HG03378 (cell line): Measurements from ENCODE around the gene GULP1.

ENCODE experiments used
- ATAC-seq: cut with Tn5 transposase; IDR thresholded peaks from one replicate; pipeline ENCODE4 v1.9.1; 2021; ENCODE audit warnings: mild to moderate bottlenecking, moderate library complexity; ENCODE audit not compliant: unreplicated experiment

Gene GULP1

DNA sequence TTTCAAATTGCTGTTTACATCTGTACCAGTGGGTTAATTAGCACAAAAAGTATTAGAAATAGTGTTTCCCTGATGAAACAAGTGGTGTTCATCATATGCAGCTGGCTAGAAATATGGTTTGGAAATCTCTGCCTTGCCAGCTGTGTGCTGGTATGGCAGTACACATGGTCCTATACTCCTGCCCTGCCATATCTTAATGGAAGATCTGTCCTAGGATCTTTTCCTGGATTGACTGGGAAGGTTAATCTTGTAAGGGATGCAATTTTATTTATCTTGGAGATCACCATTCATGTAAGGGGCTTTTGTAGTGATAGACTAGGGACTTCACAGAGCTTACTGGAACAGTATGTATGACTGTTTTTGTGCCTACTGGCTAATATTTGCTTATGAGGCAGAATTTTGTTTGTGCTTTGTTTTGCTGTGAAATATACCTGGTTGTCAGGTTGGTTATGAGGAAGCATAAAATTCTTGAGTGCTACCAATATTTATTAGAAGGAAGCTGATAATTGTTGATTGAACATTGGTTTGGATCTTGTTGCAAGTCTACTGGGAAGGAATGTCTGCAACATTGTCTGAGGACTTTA lies 73.5 kb downstream of the GULP1 start:
- ATAC-seq: no peak

DNA sequence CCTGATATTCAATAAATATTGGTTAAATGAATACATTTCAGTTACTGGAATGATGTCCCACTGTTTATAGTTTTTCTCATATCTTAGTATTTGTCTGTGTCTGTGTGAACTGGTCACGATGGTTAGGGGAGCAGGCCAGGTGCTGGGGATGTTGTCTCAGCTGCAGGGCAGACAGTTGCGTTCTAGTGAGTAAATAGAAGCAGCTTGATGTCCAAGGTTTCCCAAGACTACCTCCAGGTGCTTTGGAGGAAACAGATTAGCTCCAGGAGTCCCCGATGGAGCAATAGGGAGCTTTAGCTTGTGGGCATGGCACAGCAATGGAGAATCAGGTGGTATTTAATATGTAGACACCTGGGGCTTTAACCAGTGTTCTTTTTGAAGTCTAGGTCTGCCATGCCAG lies 75.5 kb downstream of the GULP1 start:
- ATAC-seq: no peak

DNA sequence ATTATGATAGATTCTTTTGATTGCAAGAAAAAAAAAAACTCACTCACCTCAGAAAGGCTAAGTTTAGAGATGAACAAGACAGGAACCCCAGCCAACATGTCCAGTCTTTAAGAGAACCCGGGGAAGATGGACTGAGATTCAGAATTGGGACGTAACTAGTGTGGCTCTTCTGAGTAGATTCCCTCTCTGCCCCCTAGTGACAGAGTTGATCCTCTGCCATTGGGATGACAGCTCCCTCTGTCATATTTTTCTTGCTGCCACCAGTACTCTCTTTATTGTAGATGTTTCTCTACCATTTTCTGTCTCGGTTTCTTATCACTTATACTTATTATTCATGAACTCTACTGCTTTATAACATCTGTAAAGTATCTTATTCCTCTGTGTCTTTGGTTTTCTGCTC lies 77.7 kb downstream of the GULP1 start:
- peak; percentile 82 for ATAC-seq

DNA sequence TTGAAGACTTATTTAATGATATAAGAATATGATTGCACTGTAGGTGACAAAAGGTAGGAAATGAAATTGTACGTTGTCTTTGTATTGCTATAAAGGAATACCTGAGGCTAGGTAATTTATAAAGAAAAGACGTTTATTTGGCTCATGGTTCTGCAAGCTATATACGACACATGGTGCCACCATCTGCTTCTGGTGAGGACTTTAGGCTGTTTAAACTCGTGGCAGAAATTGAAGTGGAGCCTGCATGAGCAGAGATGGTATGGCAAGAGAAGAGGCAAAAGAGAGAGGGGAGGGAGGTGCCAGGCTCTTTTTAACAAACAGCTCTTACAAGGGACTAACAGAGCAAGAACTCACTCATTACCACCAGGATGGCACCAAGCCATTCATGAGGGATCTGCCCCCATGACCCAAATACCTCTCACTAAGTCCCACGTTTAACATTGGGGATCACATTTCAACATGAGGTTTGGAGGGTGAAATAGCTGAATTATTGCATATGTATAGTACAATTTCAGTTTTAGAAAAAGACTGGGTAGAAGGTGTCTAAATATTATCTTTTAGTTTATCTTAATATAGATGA lies 86.8 kb downstream of the GULP1 start:
- no peak for ATAC-seq

DNA sequence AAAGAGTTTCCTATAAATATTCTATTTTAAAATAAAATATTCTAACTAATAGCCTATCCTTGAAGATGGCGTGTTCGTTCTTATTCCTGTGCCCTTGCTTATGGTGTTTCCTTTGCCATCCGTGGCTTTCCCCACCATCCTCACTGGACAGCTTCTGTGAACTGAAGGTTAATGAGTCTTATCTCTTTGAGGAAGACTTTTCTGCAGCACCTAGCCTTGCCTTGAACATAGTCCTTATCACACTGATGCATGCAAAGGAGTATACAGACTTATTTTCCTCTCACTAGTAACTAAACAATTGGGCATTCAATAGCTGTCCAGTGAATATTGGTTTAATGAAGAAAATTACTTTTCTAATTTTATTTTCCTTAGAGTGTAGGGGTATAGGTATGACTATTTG lies 88.1 kb downstream of the GULP1 start:
- no peak for ATAC-seq

DNA sequence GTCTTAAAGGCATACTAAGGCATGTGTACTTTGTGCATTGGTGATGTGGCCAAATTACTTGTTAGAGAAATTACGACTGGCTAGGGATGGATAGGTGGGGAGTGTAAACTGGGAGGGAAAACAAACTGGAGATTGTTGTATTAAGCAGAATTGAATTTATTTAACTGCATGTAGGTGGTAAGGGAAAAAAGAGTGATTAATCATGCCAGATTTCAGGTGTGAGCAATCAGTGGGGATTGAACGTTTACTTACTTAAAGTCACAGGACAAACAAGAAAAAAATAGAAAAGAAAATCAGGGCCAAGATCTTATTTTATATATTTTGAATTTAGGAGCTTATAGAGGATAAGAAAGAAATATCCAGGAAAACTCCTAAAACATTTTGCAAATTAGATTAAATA lies 88.6 kb downstream of the GULP1 start:
- no peak for ATAC-seq

DNA sequence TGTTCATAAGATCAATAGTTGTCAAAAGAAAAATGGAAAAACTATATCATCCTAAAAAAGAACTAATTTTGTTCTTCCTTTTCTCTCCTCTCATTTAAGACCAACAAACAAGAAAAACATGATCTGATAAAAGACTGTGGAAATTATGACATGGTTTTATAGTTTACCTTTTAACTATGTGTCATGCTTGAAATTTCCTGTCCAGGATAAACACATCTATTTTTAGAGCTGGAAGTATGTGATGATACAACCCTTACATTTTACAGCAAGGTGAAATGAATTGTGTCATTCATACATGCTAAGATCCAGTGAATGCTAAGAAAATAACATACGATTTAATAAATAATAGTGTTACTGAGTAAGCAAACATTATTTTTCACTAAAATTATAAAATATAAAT lies 89.9 kb downstream of the GULP1 start:
- ATAC-seq: no peak

DNA sequence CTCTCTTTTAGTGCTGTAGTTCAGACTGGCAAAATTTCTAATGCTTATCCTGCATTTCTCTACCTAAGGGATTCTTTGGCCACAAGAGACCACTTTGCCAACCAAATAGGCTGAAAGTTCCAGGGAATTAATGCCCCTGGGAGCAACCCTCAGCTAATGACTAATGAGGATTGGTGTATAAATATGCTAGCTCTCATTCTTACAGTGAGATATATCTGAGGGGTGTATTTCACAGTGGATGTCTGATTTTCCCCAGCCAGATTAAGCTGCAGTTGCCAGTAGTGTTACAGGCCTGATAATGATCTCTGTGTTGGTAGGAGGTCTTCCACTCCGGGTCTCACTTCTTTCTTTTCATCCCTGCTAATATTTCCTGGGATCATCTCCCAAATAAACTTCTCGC lies 90.4 kb downstream of the GULP1 start:
- no peak for ATAC-seq

DNA sequence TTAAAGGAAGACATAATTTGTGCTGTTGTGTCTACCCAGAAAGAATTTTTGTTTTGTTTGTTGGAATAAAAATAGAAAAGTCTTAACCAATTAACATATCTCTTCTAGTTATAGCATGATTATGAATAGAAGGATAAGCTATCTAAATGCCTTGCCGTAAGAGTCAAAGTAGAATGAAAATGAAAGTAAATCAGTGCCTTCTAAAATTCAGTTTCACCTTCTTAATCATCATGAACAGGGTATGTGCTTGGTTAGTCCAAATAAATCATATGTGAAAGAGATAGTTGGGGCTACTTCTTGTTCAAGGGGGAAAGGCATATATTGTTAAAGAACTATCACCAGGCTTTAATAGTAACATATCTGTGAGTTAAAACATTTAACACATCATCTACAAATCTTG lies 91.5 kb downstream of the GULP1 start:
- ATAC-seq: no peak

DNA sequence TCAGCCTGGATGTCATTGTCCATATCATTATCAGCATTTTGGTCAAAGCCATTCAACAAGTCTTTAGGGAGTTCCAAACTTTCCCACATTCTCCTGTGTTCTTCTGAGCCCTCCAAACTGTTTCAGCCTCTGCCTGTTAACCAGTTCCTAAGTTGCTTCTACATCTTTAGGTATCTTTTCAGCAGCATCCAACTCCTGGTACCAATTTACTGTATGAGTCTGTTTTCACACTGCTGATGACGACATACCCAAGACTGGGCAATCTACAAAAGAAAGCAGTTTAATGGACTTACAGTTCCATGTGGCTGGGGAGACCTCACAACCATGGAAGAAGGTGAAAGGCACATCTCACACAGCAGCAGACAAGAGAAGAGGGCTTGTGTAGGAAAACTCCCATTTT lies 94.2 kb downstream of the GULP1 start:
- ATAC-seq: no peak

DNA sequence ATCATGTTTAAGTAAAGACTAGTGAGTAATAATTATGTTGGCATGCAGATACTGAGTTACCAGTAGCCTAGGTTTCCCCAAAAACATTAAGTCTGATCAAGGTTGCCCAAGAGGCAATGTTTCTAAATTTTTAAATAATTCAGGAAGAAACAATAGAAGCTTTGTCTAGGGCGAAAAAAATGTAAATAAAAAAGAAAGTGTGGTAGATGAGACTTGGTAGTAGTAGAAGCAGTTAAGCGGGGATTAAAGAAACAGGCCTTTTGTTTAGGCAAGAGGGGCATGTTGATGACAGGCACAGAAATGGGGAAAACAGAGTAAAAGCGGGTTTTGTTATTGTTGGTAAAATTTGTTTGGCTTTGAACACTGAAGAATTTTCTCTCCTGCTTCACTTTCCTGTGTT lies 97.2 kb downstream of the GULP1 start:
- no peak for ATAC-seq

DNA sequence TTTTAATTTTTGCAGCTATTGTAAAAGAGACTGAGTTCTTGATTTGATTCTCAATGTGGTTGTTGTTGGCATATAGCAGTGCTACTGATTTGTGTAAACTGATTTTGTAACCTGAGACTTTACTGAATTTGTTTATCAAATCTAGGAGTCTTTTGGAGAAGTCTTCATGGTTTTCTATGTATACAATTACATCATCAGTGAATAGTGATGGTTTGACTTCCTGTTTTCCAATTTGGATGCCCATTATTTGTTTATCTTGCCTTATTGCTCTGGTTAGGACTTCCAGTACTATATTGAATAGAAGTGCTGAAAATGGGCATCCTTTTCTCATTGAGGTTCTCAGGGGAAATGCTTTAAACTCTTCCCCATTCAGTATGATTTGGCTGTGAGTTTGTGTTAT lies 99.7 kb downstream of the GULP1 start:
- no peak for ATAC-seq

DNA sequence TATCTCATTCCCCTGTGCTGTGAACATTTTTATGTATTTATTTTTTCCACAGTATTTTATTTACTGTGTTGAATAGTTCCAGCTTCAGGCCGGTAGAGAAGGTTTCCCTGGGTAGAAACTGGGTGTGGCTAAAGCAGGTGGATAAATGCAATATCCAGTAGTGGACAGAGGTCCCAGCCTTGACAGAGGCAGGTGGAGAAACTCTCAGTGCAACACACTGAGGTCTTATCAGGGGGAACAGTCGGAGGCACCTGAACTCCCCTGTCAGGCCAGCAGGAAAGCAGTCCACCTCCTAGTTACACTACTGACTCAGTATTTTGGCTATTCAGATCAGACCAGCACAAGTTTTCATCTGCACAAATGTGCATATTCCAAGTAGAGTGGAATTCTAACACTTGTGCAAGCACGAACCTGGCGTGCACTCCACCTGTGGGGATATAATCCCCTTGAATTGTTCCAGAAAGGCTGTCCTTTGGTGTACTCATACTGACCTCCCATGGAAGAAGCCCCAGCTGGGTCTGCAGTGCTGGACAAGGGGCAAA lies 103.3 kb downstream of the GULP1 start:
- ATAC-seq: no peak

DNA sequence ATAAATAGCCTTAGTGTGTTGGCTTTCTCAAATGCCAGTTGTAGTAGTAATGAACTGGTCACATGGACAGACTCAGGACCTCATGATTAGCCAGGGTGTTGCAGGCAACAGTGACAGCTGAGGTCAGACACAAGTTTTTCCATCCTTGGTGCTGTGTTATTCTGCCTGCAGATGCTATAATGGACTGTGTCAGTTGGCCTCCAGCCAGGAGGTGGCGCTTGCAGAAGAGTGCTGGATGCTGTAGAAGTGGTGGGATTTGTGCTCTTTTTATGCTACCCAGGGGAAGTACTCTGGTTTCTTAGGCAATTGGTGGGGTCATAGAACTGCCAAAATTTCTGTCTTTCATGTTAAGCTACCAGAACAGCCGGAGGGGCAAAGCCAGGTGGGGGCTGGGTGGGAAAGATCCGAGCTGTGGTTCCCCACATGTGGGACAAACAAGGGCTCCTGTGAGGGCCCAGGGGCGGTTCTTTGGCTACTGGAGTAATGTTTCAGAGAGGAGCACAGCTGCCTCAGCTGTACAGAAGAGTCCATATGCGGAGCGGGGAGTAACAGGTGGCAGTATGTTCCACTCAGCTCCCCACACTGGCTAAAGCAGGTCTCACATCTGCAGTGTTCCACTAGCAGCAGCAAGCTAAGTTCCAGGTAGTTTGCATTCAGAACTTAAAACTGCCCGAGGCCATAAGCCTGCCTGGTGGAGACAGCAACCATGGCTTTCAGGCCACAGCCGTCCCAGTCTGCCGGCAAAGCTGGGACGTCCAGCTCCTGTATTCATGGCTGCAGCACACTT lies 104.4 kb downstream of the GULP1 start:
- ATAC-seq: no peak

DNA sequence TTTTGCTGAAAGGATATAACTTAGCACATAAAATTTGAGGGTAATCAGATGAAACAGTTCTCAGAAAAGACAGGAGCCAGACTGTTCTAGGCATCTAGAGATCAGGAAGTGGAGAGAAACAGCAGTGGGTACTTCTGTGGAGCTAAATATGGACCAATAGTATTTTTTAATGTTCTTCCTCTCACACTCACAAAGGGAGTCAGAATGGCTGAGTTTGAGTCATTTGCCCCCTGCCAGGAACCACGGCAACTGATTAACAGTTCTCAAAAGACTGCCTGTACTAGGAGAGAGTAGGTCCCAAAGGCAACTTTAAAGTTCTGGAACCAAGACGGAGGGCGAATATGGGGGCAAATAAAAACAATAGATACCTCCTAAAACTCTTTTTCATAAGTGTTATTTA lies 107.5 kb downstream of the GULP1 start:
- ATAC-seq: no peak

DNA sequence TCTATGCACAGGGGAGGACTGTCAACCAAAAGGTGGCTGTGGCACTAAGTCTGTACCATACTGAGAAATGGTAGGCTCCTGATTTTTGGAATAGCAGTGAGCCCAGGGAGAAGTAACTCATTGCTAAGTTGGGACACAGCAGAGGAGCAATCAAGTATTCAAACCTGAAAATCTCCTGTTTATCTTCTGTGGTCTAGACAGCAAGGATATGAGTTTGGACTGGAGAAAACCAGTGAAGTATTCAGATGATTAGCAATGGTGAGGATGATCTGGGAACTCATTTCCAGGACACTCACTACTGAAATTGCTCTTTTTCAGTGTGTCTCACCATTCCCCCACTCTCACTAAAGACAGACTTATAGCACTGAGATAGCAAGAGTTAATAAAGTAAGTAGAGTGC lies 112.0 kb downstream of the GULP1 start:
- no peak for ATAC-seq

DNA sequence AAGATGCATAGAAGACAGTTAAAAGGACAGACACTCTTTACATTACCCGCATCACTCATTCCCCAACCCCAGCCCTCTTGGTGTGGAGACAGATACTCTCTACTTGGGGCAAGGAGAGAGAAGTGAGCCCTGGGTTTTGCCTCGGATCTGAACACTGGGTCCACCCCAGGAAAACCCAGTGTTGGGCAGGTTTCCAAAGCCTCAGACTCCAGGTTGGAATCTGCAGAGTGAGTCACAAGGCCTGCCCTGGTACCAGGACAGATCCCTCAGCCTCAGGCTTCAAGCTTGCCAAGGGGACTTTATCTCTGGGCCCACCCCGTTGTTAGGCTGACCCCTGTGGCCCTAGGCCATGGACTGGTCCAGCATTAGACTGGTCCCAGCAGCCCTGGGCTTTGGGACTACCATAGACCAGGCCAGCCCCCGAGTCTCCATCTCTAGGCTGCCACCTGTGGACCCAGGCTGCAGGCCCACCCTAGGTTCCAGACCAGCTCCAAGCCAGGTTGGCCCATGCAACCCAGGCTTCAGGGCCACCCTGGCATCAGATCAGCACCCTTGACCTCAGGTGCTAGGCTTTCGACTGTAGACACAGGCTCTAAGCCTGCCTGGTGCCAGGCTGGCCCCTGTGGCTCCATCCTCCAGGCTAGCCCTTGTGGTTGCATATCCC lies 112.8 kb downstream of the GULP1 start:
- no peak for ATAC-seq

DNA sequence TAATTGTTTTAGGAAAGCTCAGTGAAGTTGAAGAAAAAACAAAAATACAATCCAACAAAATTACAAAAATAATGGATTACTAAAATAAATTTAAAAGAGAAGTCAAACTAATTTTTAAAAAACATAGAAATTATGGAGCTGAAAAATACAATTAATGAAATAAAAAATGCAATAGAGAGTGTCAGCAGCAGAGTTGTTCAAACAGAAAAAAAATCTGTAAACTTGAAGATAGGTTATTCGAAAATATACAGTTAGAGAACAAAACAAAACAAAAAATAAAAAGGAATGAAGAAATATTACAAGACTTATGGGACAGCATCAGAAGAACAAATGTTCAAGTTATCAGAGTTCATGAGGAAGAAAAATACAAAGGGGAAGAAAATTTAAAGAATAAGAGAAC lies 114.7 kb downstream of the GULP1 start:
- no peak for ATAC-seq

DNA sequence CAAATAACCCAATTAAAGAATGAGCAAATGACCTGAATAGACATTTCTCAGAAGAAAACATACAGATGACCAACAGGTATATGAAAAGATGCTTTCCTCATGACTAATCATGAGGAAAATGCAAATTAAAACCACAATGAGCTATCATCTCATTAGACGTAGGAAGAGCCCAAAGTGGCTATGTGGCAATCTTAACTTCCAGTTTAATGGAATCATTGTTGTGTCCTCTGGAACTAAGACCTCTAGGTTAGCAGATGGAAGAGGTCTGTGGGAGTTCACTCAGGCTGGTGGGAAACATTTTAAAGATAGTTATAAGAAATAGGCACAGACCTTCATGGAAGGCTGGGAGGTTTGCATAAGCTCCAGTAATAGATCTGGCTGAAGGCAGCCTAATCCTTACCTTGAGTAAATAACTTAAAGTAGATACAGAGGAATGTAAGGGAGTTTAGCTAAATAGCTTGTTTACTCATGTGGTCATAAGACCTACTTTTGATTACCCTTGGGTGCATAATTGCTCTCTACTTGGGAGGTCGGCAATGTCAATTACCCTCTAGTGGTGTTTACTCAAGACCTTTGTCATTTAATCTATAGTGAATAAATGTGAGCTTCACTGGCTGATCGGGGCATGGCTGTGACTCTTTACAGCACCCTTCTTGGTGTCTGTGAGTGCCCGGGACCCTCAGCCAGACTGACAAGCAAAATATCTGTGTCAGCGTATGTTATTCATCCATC lies 119.0 kb downstream of the GULP1 start:
- no peak for ATAC-seq

DNA sequence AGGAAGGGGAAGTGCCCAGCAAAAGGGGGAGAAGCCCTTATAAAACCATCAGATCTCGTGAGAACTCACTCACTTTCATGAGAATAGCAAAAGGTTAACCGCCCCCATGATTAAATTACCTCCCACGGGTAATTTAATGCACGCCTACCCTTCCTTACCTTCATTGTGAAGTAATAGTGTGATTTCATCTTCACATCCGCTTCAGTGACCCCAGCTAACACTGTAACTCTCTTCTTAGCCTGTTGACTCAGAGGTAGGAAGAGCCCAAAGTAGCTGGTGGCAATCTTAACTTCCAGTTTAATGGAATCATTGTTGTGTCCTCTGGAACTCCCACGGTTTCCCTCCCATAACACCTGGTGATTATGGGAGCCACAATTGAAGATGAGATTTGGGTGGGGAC lies 120.5 kb downstream of the GULP1 start:
- ATAC-seq: no peak

DNA sequence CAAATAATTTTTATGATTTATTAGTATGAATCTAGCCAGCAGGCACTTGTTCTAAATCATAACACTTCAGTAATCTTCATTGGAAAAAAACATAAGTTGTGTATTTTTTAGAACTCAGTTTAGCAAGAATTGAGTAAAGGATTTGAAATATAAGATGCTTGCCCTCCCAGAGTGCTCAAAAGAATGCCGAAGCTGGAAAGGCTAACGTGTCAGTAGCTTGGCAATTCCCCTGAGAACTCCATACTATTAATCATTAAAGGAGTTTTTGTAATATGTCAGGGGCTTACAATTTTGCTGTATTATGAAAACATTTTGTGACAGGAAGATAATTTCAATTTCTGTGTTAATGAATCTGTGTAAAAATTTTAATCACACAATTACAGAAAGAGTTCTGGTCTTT lies 122.7 kb downstream of the GULP1 start:
- ATAC-seq: no peak
